Activated naive CD4-positive, alpha-beta T cell treated with anti-CD3 and anti-CD28 coated beads, Interleukin-2, amount 50 U/mL, for 72 hours (primary cell): ENCODE measurements around the gene HSPA1B. TPM values are rescaled to one million over a fixed set of nuclear protein-coding genes. Genes with fewer than 3 reads are reported as not detected.
"Not testable (repeated sequence)": the region's sequence is repeated elsewhere in the genome, so short reads cannot be mapped to it uniquely, and the experiment has no call there.

Source experiments
- ATAC-seq, 2 donors: fragments of 150-1000 bp; cut with Tn5 transposase; 2 replicates each; pipeline ENCODE4 v1.10.0; 2021; ENCODE audit warnings: mild to moderate bottlenecking in 2 of 2, moderate library complexity in 2 of 2
- DNase-seq, 2 donors: peaks; one replicate each; pipeline ENCODE4 v3.0.0; 2021 to 2022; ENCODE audit warnings: low spot score in 2 of 2
- H3K27ac Mint-ChIP-seq, 2 donors: one replicate each; pipeline ENCODE4 v1.8.0; 2022; ENCODE audit warnings: mild to moderate bottlenecking in 2 of 2, mixed read lengths in 2 of 2
- H3K36me3 Mint-ChIP-seq, 2 donors: one replicate each; pipeline ENCODE4 v1.8.0; 2022; ENCODE audit warnings: mixed read lengths in 2 of 2
- H3K9me3 Mint-ChIP-seq, 2 donors: one replicate each; pipeline ENCODE4 v1.8.0; 2022; ENCODE audit warnings: mixed read lengths in 2 of 2
- total RNA-seq, 2 donors: library from RNA; stranded (reverse); gene quantifications; one replicate each; pipeline ENCODE4 v1.2.3, GENCODE V29; 2022

Gene HSPA1B
- total RNA-seq, 2 donors from 2014 or later = 53.8 to 171 TPM

DNA sequence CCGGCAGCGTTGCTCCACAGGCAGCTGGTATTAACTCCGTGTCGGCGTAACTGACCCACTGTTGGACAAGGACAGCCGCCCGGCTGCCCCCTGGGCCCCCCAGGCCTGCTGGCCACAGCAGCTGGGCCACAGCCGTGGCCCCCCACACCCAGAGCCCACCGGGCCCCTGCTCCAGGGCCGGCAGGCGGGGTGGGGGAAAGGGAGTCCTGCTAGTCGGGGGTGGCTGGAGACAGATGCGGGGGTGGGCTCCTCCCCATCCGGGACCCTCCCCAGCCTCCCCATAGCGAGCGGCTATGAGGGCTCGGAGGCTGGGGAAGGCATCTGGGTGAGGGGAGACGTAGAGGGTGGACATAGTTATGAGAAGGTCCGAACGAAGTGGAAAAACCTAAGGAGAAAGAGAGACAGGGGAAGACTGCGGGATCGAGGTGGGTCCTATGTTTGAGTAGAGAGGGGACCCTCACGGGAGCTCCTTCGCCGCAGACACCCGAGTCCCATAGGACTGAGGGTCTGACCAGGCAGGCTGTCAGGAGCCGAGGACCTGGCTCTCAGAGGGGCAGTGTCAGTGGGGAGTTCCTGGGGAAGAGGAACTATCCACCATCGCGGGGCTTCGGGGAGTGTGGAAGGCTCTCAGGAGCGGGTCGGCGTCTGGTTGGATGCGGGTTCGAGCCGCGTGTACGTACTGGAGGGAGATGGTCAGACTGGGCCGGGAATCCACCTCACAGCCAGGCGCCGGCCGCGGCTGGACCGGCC is 32.5 kb upstream of the HSPA1B start:
- no peak for DNase-seq
- H3K9me3 Mint-ChIP-seq = no peaks in the 10 kb centered on the region
- peak in 1 of 2 donors; percentile 1 for ATAC-seq

GRCh38 chr6:31795616-31796298 is 31.8 kb upstream of the HSPA1B start, which contains the start of gene VARS1:
Gene VARS1, minus strand, starts transcription at chr6:31795752. Its CDS starts 535 bp downstream, at chr6:31795217.
- Mint-ChIP-seq H3K9me3 (no peaks in the 10 kb centered on the region), H3K27ac (peak within 1 kb of the TSS; percentile 91 to 100), H3K36me3 (peaks cover under 1 to 8% of the 10 kb centered on the region in 2 donors)
- DNase-seq (peak; percentile 87 to 92), ATAC-seq (peak; percentile 91 to 92)

More for the DNA sequence above, 32.5 kb upstream of the HSPA1B start:
- peak overlapping the region; percentile 91 to 100 for H3K27ac Mint-ChIP-seq
- peaks cover 5 to 12% of the 10 kb centered on the region in 2 donors for H3K36me3 Mint-ChIP-seq

GRCh38 chr6:31796993-31797385 is 30.5 kb upstream of the HSPA1B start:
- Mint-ChIP-seq H3K36me3 (peaks cover 0 to 12% of the 10 kb centered on the region in 2 donors), H3K27ac (peak overlapping the region; percentile 13), H3K9me3 (no peaks in the 10 kb centered on the region)
- ATAC-seq (no peak), DNase-seq (no peak)

DNA sequence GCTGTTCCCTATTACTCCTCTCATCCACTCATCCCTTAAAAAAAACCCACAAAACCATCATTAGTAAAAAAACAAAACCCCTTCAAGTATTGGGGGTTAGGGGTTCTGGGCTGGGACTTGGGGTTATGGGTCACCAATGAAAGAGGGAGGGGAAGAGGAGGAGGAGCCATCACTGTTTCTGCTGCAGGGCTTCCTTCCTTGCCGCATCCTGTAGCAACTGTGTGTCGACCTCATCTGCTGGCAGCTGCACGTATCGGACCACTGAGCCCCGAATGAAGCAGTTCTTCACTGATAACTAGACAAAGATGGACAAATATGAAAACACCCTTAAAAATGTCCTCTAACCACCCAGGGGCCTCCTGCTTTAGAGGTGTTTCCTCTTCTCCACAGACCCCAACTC is 29.9 kb upstream of the HSPA1B start:
- peak overlapping the region; percentile 13 to 79 for H3K27ac Mint-ChIP-seq
- DNase-seq (no peak), ATAC-seq (no peak)
- no peaks in the 10 kb centered on the region for H3K9me3 Mint-ChIP-seq
- peaks cover 0 to 12% of the 10 kb centered on the region in 2 donors for H3K36me3 Mint-ChIP-seq

DNA sequence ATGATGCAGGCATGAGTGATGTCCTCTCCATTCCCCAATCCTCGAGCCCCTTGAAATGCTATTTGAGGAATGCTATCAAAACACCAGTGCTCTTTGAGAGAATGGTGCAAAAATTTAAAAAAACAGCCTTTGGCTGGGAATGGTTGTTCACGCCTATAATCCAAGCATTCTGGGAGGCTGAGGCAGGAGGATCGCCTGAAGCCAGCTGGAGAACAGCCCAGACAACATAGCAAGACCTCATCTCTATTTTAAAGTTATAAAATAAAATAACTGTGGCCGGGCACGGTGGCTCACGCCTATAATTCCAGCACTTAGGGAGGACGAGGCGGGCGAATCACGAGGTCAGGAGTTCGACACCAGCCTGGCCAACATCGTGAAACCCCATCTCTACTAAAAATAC is 27.8 kb upstream of the HSPA1B start:
- Mint-ChIP-seq H3K9me3 (no peaks in the 10 kb centered on the region), H3K36me3 (peaks cover 0 to 19% of the 10 kb centered on the region in 2 donors), H3K27ac (no peak overlapping the region)
- DNase-seq (no peak), ATAC-seq (no peak)

- not testable (repeated sequence) for H3K27ac Mint-ChIP-seq, DNase-seq, H3K9me3 Mint-ChIP-seq, ATAC-seq
- H3K36me3 Mint-ChIP-seq = peaks cover 6 to 19% of the 10 kb centered on the region in 2 donors
Observed at GRCh38 chr6:31801031-31801927, 26.3 kb upstream of the HSPA1B start.

- ATAC-seq = peak; percentile 12 to 13
- Mint-ChIP-seq H3K36me3 (peaks cover 11 to 22% of the 10 kb centered on the region in 2 donors), H3K27ac (peak overlapping the region; percentile 95 to 96), H3K9me3 (no peaks in the 10 kb centered on the region)
- DNase-seq = no peak
Observed at GRCh38 chr6:31805939-31806469, 21.5 kb upstream of the HSPA1B start.

- peaks cover 11 to 17% of the 10 kb centered on the region in 2 donors for H3K36me3 Mint-ChIP-seq
- ATAC-seq = peak; percentile 99
Observed at GRCh38 chr6:31806470-31807272, 20.9 kb upstream of the HSPA1B start, which contains the start of gene LSM2. Gene LSM2, minus strand, starts transcription at chr6:31806966. Its CDS starts 209 bp downstream, at chr6:31806757.

DNA sequence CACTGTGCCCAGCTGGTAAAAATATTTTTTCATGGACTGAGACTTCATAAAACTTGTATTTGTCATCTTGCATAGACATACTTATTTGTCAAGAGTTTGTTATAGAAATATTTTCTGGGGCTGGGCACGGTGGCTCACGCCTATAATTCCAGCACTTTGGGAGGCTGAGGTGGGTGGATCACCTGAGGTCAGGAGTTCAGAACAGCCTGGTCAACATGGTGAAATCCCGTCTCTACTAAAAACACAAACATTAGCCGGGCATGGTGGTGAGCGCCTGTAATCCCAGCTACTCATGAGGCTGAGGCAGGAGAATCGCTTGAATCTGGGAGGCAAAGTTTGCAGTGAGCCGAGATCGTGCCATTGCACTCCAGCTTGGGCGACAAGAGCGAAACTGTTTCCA is 18.9 kb upstream of the HSPA1B start:
- H3K36me3 Mint-ChIP-seq = peaks cover 11% of the 10 kb centered on the region in 2 donors
- DNase-seq, H3K27ac Mint-ChIP-seq, ATAC-seq, H3K9me3 Mint-ChIP-seq: not testable (repeated sequence)

More at GRCh38 chr6:31806470-31807272, 20.9 kb upstream of the HSPA1B start, which contains the start of gene LSM2:
- Mint-ChIP-seq H3K9me3 (no peaks in the 10 kb centered on the region), H3K27ac (peak within 1 kb of the TSS; percentile 95 to 96)
- peak; percentile 98 to 99 for DNase-seq

- peak overlapping the region in 1 of 2 donors; percentile 98 for H3K27ac Mint-ChIP-seq
- no peaks in the 10 kb centered on the region for H3K9me3 Mint-ChIP-seq
- ATAC-seq (no peak), DNase-seq (no peak)
- H3K36me3 Mint-ChIP-seq = peaks cover under 1 to 13% of the 10 kb centered on the region in 2 donors
Observed at GRCh38 chr6:31811645-31812044, 15.9 kb upstream of the HSPA1B start.

- Mint-ChIP-seq H3K27ac (peak overlapping the region; percentile 88 to 98), H3K9me3 (no peaks in the 10 kb centered on the region), H3K36me3 (peaks cover 7 to 23% of the 10 kb centered on the region in 2 donors)
- ATAC-seq = no peak
- DNase-seq = no peak
Observed at GRCh38 chr6:31813465-31813849, 14.1 kb upstream of the HSPA1B start.

DNA sequence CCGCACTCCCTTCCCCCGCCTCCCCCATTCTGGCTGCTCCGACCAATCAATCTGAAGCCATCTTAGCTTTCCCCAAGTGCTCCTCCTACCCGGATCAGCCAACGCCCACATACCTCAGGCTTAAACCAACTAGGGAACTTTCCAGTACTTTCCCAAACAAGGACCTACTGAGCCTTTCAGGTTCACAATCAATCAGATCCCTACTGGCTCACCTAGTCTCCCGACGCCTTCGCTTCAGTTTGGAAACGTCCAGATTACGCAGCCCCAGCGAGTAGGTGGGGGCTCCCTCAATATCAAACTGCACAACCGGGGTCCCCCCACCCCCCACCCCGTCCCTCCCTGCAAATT is 12.9 kb upstream of the HSPA1B start:
- DNase-seq (peak; percentile 68 to 76), ATAC-seq (peak; percentile 42 to 61)
- H3K9me3 Mint-ChIP-seq = no peaks in the 10 kb centered on the region
- H3K36me3 Mint-ChIP-seq = peaks cover 7 to 27% of the 10 kb centered on the region in 2 donors
- peak overlapping the region; percentile 88 to 94 for H3K27ac Mint-ChIP-seq

- H3K36me3 Mint-ChIP-seq = peaks cover 7 to 27% of the 10 kb centered on the region in 2 donors
- ATAC-seq (peak; percentile 23 to 43), DNase-seq (peak; percentile 70 to 80)
- peak within 1 kb of the TSS; percentile 88 to 98 for H3K27ac Mint-ChIP-seq
- H3K9me3 Mint-ChIP-seq = no peaks in the 10 kb centered on the region
Observed at GRCh38 chr6:31815025-31815838, 12.3 kb upstream of the HSPA1B start, which contains the start of the genes HSPA1A and HSPA1L. Gene HSPA1A, plus strand, starts transcription at chr6:31815543. Its CDS starts 214 bp downstream, at chr6:31815757. Gene HSPA1L, minus strand, starts transcription at chr6:31815283. Its CDS starts 3,311 bp downstream, at chr6:31811972.

DNA sequence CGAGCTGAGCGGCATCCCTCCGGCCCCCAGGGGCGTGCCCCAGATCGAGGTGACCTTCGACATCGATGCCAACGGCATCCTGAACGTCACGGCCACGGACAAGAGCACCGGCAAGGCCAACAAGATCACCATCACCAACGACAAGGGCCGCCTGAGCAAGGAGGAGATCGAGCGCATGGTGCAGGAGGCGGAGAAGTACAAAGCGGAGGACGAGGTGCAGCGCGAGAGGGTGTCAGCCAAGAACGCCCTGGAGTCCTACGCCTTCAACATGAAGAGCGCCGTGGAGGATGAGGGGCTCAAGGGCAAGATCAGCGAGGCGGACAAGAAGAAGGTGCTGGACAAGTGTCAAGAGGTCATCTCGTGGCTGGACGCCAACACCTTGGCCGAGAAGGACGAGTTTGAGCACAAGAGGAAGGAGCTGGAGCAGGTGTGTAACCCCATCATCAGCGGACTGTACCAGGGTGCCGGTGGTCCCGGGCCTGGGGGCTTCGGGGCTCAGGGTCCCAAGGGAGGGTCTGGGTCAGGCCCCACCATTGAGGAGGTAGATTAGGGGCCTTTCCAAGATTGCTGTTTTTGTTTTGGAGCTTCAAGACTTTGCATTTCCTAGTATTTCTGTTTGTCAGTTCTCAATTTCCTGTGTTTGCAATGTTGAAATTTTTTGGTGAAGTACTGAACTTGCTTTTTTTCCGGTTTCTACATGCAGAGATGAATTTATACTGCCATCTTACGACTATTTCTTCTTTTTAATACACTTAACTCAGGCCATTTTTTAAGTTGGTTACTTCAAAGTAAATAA is 10.2 kb upstream of the HSPA1B start:
- Mint-ChIP-seq H3K36me3 (peaks cover 7 to 27% of the 10 kb centered on the region in 2 donors), H3K27ac (peak overlapping the region; percentile 83 to 91)
- H3K9me3 Mint-ChIP-seq, DNase-seq: not testable (repeated sequence)
- peak; percentile 5 to 12 for ATAC-seq
